CD14-positive monocyte (primary cell): ENCODE measurements around the gene CPLANE1. TPM values are rescaled to one million over a fixed set of nuclear protein-coding genes. Genes with fewer than 3 reads are reported as not detected.

Experiments used
- DNase-seq, 3 donors: peaks; one replicate each; pipeline ENCODE4 v3.0.0-alpha.2; 2011 to 2022
- H2AFZ ChIP-seq: 2 replicates; pipeline ENCODE4 v1.6.0; 2012; ENCODE audit warnings: mild to moderate bottlenecking, low read depth, low read length, inconsistent platforms; ENCODE audit not compliant: insufficient read depth, poor library complexity, severe bottlenecking
- H3K27ac ChIP-seq, 2 donors: 1 replicate in 1 of 2; 2 replicates in 1 of 2; pipeline ENCODE4 v1.5.1; 2012 to 2013; ENCODE audit warnings: low read length in 2 of 2, control low read depth in 1 of 2, inconsistent platforms in 1 of 2, low read depth in 1 of 2, mild to moderate bottlenecking in 1 of 2
- H3K27me3 ChIP-seq, 2 donors: one replicate each; pipeline versions ENCODE4 v1.6.0 to v1.6.1; 2011 to 2013; ENCODE audit warnings: low read length in 2 of 2; ENCODE audit not compliant: control insufficient read depth in 2 of 2, insufficient read depth in 2 of 2
- H3K36me3 ChIP-seq, 2 donors: replicated peaks in 1 of 2; 1 replicate in 1 of 2; 2 replicates in 1 of 2; pipeline versions ENCODE4 v1.5.1 to v1.6.1; 2012 to 2013; ENCODE audit warnings: low read length in 2 of 2, control low read depth in 1 of 2, inconsistent platforms in 1 of 2, mild to moderate bottlenecking in 1 of 2; ENCODE audit not compliant: insufficient read depth in 2 of 2, control insufficient read depth in 1 of 2
- H3K4me1 ChIP-seq, 2 donors: 1 replicate in 1 of 2; 2 replicates in 1 of 2; pipeline versions ENCODE4 v1.5.1 to v1.6.1; 2012 to 2013; ENCODE audit warnings: low read length in 2 of 2, control low read depth in 1 of 2, inconsistent platforms in 1 of 2, mild to moderate bottlenecking in 1 of 2, moderate library complexity in 1 of 2; ENCODE audit not compliant: insufficient read depth in 2 of 2, control insufficient read depth in 1 of 2
- H3K4me2 ChIP-seq: replicated peaks from 2 replicates; pipeline ENCODE3; 2012; ENCODE audit warnings: low read length, moderate library complexity, mild to moderate bottlenecking; ENCODE audit not compliant: poor library complexity, severe bottlenecking; ENCODE audit errors: extremely low read depth
- H3K4me3 ChIP-seq, 3 experiments: fragments of 200-600 bp in 1 of 3; sonication (generic) in 1 of 3; replicated peaks in 1 of 3; 1 replicate in 2 of 3; 2 replicates in 1 of 3; pipeline ENCODE4 v1.5.1; 2011 to 2013; ENCODE audit warnings: low read length in 3 of 3, mild to moderate bottlenecking in 3 of 3, control low read depth in 2 of 3, low read depth in 2 of 3, inconsistent platforms in 1 of 3, moderate library complexity in 1 of 3
- H3K79me2 ChIP-seq: 2 replicates; pipeline ENCODE4 v1.6.0; 2012; ENCODE audit warnings: mild to moderate bottlenecking, control low read depth, inconsistent platforms, low read length, moderate library complexity; ENCODE audit not compliant: insufficient read depth
- H3K9ac ChIP-seq: 2 replicates; pipeline ENCODE4 v1.6.0; 2017; ENCODE audit warnings: low read length, mild to moderate bottlenecking; ENCODE audit not compliant: insufficient read depth, poor library complexity, severe bottlenecking
- H3K9me3 ChIP-seq, 2 donors: replicated peaks in 1 of 2; 1 replicate in 1 of 2; 2 replicates in 1 of 2; pipeline versions ENCODE4 v1.5.1 to v1.6.1; 2012 to 2013; ENCODE audit warnings: low read length in 2 of 2, control low read depth in 1 of 2; ENCODE audit not compliant: control insufficient read depth in 1 of 2, insufficient read depth in 1 of 2
- H4K20me1 ChIP-seq: 2 replicates; pipeline ENCODE4 v1.6.0; 2012; ENCODE audit warnings: mild to moderate bottlenecking, low read length, control low read depth, moderate library complexity; ENCODE audit not compliant: insufficient read depth
- H3K27ac Mint-ChIP-seq, 7 donors: one replicate each; pipeline ENCODE4 v1.8.0; 2020; ENCODE audit warnings: mild to moderate bottlenecking in 7 of 7, mixed read lengths in 7 of 7, moderate library complexity in 6 of 7, inconsistent platforms in 2 of 7
- H3K27me3 Mint-ChIP-seq, 3 donors: one replicate each; pipeline ENCODE4 v1.8.0; 2021 to 2022; ENCODE audit warnings: low read depth in 3 of 3, mild to moderate bottlenecking in 3 of 3, mixed read lengths in 3 of 3, moderate library complexity in 3 of 3, inconsistent platforms in 1 of 3
- H3K36me3 Mint-ChIP-seq, 2 donors: one replicate each; pipeline ENCODE4 v1.8.0; 2020; ENCODE audit warnings: mixed read lengths in 2 of 2, inconsistent platforms in 1 of 2, mild to moderate bottlenecking in 1 of 2
- H3K4me1 Mint-ChIP-seq: one replicate; pipeline ENCODE4 v1.8.0; 2020; ENCODE audit warnings: mild to moderate bottlenecking, mixed read lengths
- H3K4me3 Mint-ChIP-seq, 2 donors: one replicate each; pipeline ENCODE4 v1.8.0; 2020; ENCODE audit warnings: mild to moderate bottlenecking in 2 of 2, mixed read lengths in 2 of 2, moderate library complexity in 1 of 2
- H3K9me3 Mint-ChIP-seq, 7 donors: one replicate each; pipeline ENCODE4 v1.8.0; 2020 to 2022; ENCODE audit warnings: mixed read lengths in 7 of 7, mild to moderate bottlenecking in 6 of 7, moderate library complexity in 6 of 7, inconsistent platforms in 2 of 7
- WGBS: methylation state at CpG from one replicate; pipeline ENCODE4 v1.1.5; 2013; ENCODE audit warnings: missing lambda C conversion rate; ENCODE audit not compliant: insufficient coverage; 5-methylcytosine and 5-hydroxymethylcytosine counted together
- intact Hi-C, 2 donors: fragments of 100-400 bp; cut with micrococcal nuclease; formaldehyde crosslinking; loops; one replicate each; pipeline versions ENCODE4 v1.15.0 to v1.15.1; 2023
- polyA plus RNA-seq, 3 donors: library from polyadenylated mRNA; depleted of rRNA in 1 of 3; unstranded in 2 of 3; stranded (reverse) in 1 of 3; fragments of 300-500 nt in 2 of 3; fragments of >200 nt in 1 of 3; fragmentation: Illumina TruSeq in 2 of 3; gene quantifications; 1 replicate in 2 of 3; 2 replicates in 1 of 3; pipeline ENCODE4 v1.2.3, GENCODE V29; 2012 to 2021
- TF ChIP-seq, protein P1 (sequence below): fragments of 200-600 bp; IDR thresholded peaks from one replicate; pipeline ENCODE4 v1.8.0; 2022; ENCODE audit warnings: antibody characterized with exemption, mild to moderate bottlenecking

CPLANE1 gene
- polyA plus RNA-seq, 3 donors, result 0.25 to 1.6 (median 0.88) TPM

- H4K20me1 ChIP-seq, result no peaks in the 10 kb centered on the region
- no peaks in the 10 kb centered on the region for H3K79me2 ChIP-seq
- H3K4me3 Mint-ChIP-seq, result no peak overlapping the region
- H3K36me3 ChIP-seq, result no peaks in the 10 kb centered on the region
- H3K9me3 ChIP-seq, result no peaks in the 10 kb centered on the region
- H2AFZ ChIP-seq, result no peak overlapping the region
- no peaks in the 10 kb centered on the region for H3K27me3 ChIP-seq
- no peak overlapping the region for H3K27ac Mint-ChIP-seq
- peaks cover 0 to 3% (median 0%) of the 10 kb centered on the region in 7 donors for H3K9me3 Mint-ChIP-seq
- H3K4me1 Mint-ChIP-seq, result peaks cover 21% of the 10 kb centered on the region
- intact Hi-C loops, result no loop called here
- H3K27ac ChIP-seq, result no peak overlapping the region
- WGBS, result 96% methylated on average over 3 of the region's 10 CpGs
- H3K4me3 ChIP-seq, result no peak overlapping the region
- H3K4me2 ChIP-seq, result no peak overlapping the region
- TF ChIP-seq, protein P1, sequence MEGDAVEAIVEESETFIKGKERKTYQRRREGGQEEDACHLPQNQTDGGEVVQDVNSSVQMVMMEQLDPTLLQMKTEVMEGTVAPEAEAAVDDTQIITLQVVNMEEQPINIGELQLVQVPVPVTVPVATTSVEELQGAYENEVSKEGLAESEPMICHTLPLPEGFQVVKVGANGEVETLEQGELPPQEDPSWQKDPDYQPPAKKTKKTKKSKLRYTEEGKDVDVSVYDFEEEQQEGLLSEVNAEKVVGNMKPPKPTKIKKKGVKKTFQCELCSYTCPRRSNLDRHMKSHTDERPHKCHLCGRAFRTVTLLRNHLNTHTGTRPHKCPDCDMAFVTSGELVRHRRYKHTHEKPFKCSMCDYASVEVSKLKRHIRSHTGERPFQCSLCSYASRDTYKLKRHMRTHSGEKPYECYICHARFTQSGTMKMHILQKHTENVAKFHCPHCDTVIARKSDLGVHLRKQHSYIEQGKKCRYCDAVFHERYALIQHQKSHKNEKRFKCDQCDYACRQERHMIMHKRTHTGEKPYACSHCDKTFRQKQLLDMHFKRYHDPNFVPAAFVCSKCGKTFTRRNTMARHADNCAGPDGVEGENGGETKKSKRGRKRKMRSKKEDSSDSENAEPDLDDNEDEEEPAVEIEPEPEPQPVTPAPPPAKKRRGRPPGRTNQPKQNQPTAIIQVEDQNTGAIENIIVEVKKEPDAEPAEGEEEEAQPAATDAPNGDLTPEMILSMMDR, result no peak
- no peak for DNase-seq
- H3K4me1 ChIP-seq, result peaks cover 17 to 25% of the 10 kb centered on the region in 2 donors
- H3K9ac ChIP-seq, result no peak overlapping the region
- H3K36me3 Mint-ChIP-seq, result peaks cover 3 to 11% of the 10 kb centered on the region in 2 donors
- H3K27me3 Mint-ChIP-seq, result peaks cover 0 to 2% (median 0%) of the 10 kb centered on the region in 3 donors
Measured at GRCh38 chr5:37211661-37212060, 37.5 kb downstream of the CPLANE1 start.

DNA sequence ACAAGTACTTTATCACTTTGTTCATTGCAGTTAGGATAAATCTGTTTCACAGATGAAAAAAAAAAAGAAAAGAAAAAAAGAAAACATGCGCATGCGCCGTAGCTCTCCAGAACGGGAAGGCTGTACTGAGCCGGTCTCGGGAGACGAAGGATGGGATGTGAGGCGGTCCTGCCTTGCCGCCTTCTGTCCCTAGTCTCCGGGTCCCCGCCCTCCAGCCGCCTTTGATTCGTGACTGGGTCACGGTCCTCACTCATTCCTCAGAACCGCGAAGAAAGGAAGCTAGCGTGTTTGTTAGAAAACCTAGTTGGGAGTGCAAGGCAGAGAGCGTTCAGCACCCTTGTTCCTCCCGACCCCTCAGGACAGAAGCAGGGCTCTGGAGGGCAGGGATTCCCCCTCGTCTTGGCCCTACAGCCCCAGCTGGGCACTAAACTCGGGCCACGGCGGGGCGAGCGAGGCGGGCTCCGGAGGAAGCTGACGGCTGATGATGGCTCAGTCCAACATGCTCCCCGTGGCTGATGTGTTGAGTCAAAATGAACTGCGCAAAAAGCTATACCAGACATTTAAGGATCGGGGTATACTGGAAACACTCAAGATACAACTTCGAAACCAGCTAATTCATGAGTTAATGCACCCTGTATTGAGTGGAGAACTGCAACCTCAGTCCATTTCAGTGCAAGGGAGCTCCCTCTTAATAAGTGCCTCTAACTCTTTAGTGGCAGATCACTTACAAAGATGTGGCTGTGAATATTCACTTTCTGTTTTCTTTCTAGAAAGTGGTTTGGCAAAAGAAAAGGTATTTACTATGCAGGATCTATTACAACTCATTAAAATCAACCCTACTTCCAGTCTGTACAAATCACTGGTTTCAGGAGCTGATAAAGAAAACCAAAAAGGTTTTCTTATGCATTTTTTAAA is 40.0 kb downstream of the CPLANE1 start:
- peak in 2 of 3 donors; percentile 4 to 31 for DNase-seq
- Histone ChIP-seq H3K4me3 (peak overlapping the region; percentile 17 to 62 (median 33)), H3K36me3 (no peaks in the 10 kb centered on the region), H3K9me3 (no peaks in the 10 kb centered on the region), H3K4me1 (peaks cover 13 to 17% of the 10 kb centered on the region in 2 donors), H3K4me2 (peak overlapping the region; percentile 48), H3K27ac (no peak overlapping the region), H4K20me1 (no peaks in the 10 kb centered on the region), H3K79me2 (no peaks in the 10 kb centered on the region), H3K9ac (no peak overlapping the region), H2AFZ (peak overlapping the region; percentile 64), H3K27me3 (no peaks in the 10 kb centered on the region)
- H3K4me1 Mint-ChIP-seq, result peaks cover 18% of the 10 kb centered on the region
- H3K27me3 Mint-ChIP-seq, result peaks cover 0 to 2% (median 0%) of the 10 kb centered on the region in 3 donors
- TF ChIP-seq, protein P1, result no peak
- peak overlapping the region in 4 of 7 donors; percentile 4 to 74 (median 43) for H3K27ac Mint-ChIP-seq
- 81% methylated on average over 29 of the region's 32 CpGs for WGBS
- H3K9me3 Mint-ChIP-seq, result peaks cover 0 to 3% (median 0%) of the 10 kb centered on the region in 7 donors
- H3K4me3 Mint-ChIP-seq, result peak overlapping the region; percentile 82 to 88
- peaks cover 7 to 18% of the 10 kb centered on the region in 2 donors for H3K36me3 Mint-ChIP-seq
- intact Hi-C loops, result no loop called here
